Mucosa of descending colon (tissue), 3 donors: ENCODE data around the gene MARK3. TPM values are rescaled to one million over a fixed set of nuclear protein-coding genes. Genes with fewer than 3 reads are reported as not detected.

Experiments used
- ATAC-seq: fragments of 200-7000 bp; cut with Tn5 transposase; one replicate; pipeline ENCODE4 v1.9.1; 2020; ENCODE audit warnings: mild to moderate bottlenecking, moderate library complexity
- DNase-seq, 3 donors: peaks; one replicate each; pipeline ENCODE4 v3.0.0-alpha.2; 2020
- H3K36me3 ChIP-seq: fragments of 200-600 bp; one replicate; pipeline ENCODE4 v1.8.0; 2021; ENCODE audit warnings: low read depth, mild to moderate bottlenecking
- H3K4me1 ChIP-seq: fragments of 200-600 bp; one replicate; pipeline ENCODE4 v1.8.0; 2021; ENCODE audit warnings: low read depth, mild to moderate bottlenecking
- H3K4me3 ChIP-seq: fragments of 200-600 bp; one replicate; pipeline ENCODE4 v1.8.0; 2021; ENCODE audit warnings: mild to moderate bottlenecking
- H3K9me3 ChIP-seq: fragments of 200-600 bp; one replicate; pipeline ENCODE4 v1.8.0; 2021; ENCODE audit warnings: mild to moderate bottlenecking
- CTCF ChIP-seq: fragments of 200-600 bp; IDR thresholded peaks from one replicate; pipeline ENCODE4 v1.8.0; 2022; ENCODE audit warnings: antibody characterized with exemption, mild to moderate bottlenecking
- intact Hi-C, 2 donors: fragments of 100-400 bp; cut with DNase I in 1 of 2; cut with micrococcal nuclease in 1 of 2; formaldehyde crosslinking; loops; one replicate each; pipeline versions ENCODE4 v1.11.0 to v1.11.1; 2022; cut with DNase I, micrococcal nuclease
- total RNA-seq, 3 donors: library from RNA; stranded (reverse); fragmentation: NEBNext Ultra II Directional in 2 of 3; extraction: Animal tissue kit (Norgen Biotek cat#: 25700) in 2 of 3; gene quantifications; one replicate each; pipeline versions ENCODE4 v1.2.1 to v1.2.4, GENCODE V29; 2021 to 2023
- donor health status: DM: no; HTN: no; CAD: no; lungs with moderate emphysema.
- donor health status: DM: no; HTN: no; CAD: no.
- donor health status: DM: no; HTN: yes; CAD: no.

The MARK3 gene
- total RNA-seq, 3 donors from 2014 or later = 60.8 to 85.7 (median 66.8) TPM

GRCh38 chr14:103428723-103429556, 43.7 kb downstream of the MARK3 start:
- ATAC-seq (no peak), DNase-seq (no peak)
- Histone ChIP-seq H3K4me1 (peaks cover 5% of the 10 kb centered on the region), H3K4me3 (no peak overlapping the region), H3K36me3 (no peaks in the 10 kb centered on the region), H3K9me3 (no peaks in the 10 kb centered on the region)
- intact Hi-C loops = no loop called here
- TF ChIP-seq CTCF = no peak

- Histone ChIP-seq H3K4me1 (peaks cover 5% of the 10 kb centered on the region), H3K9me3 (no peaks in the 10 kb centered on the region), H3K4me3 (no peak overlapping the region), H3K36me3 (no peaks in the 10 kb centered on the region)
- intact Hi-C loops = no loop called here
- ATAC-seq (no peak), DNase-seq (no peak)
- no peak for TF ChIP-seq CTCF
Observed at GRCh38 chr14:103430358-103430757, 45.1 kb downstream of the MARK3 start.

- intact Hi-C loops = no loop called here
- no peak for ATAC-seq
- Histone ChIP-seq H3K36me3 (no peaks in the 10 kb centered on the region), H3K4me1 (peaks cover 5% of the 10 kb centered on the region), H3K4me3 (no peak overlapping the region), H3K9me3 (no peaks in the 10 kb centered on the region)
- no peak for DNase-seq
- TF ChIP-seq CTCF = no peak
Observed at GRCh38 chr14:103432627-103433026, 47.4 kb downstream of the MARK3 start.

GRCh38 chr14:103433916-103434563, 48.8 kb downstream of the MARK3 start:
- Histone ChIP-seq H3K36me3 (no peaks in the 10 kb centered on the region), H3K4me3 (no peak overlapping the region), H3K9me3 (no peaks in the 10 kb centered on the region), H3K4me1 (no peaks in the 10 kb centered on the region)
- ATAC-seq (no peak), DNase-seq (no peak)
- intact Hi-C loops = no loop called here
- no peak for TF ChIP-seq CTCF

GRCh38 chr14:103434868-103435442, 49.7 kb downstream of the MARK3 start:
- ATAC-seq = no peak
- intact Hi-C loops = no loop called here
- H3K9me3 ChIP-seq = no peaks in the 10 kb centered on the region
- no peaks in the 10 kb centered on the region for H3K4me1 ChIP-seq
- no peak for DNase-seq
- H3K36me3 ChIP-seq = no peaks in the 10 kb centered on the region
- no peak for TF ChIP-seq CTCF
- no peak overlapping the region for H3K4me3 ChIP-seq
